PC-9 (cell line): ENCODE results near the gene NUP214.

Experiments
- EZH2 ChIP-seq: fragments of 200-600 bp; sonication (generic); IDR thresholded peaks from 2 replicates; pipeline ENCODE4 v1.8.0; 2017; ENCODE audit warnings: antibody characterized with exemption, low read depth
- TF ChIP-seq, protein P1 (sequence below): fragments of 200-600 bp; sonication (generic); conservative IDR thresholded peaks from 2 replicates; pipeline ENCODE4 v1.6.1; 2017; ENCODE audit warnings: mixed run types, antibody characterized with exemption, mild to moderate bottlenecking, moderate library complexity

DNA sequence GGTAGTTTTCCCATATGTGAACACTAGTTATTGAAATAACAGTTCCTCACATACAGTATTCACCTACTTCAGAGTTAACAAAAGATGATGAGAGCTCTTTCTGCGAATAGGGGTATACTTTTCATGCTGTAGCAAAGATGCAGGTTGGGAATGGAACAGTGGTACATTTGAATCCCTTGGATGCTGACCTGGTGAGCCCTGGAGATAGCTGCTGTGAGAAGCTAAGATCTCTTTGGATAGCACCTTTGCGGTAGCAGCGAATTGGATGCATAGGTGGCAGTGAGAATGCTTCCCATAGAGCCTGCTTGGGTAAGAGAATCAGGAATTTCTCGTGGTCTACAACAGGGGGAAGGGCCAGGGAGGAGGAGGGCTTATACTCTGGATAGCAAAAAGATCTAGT is 61.2 kb downstream of the NUP214 start:
- no peak for TF ChIP-seq EZH2
- TF ChIP-seq, protein P1, sequence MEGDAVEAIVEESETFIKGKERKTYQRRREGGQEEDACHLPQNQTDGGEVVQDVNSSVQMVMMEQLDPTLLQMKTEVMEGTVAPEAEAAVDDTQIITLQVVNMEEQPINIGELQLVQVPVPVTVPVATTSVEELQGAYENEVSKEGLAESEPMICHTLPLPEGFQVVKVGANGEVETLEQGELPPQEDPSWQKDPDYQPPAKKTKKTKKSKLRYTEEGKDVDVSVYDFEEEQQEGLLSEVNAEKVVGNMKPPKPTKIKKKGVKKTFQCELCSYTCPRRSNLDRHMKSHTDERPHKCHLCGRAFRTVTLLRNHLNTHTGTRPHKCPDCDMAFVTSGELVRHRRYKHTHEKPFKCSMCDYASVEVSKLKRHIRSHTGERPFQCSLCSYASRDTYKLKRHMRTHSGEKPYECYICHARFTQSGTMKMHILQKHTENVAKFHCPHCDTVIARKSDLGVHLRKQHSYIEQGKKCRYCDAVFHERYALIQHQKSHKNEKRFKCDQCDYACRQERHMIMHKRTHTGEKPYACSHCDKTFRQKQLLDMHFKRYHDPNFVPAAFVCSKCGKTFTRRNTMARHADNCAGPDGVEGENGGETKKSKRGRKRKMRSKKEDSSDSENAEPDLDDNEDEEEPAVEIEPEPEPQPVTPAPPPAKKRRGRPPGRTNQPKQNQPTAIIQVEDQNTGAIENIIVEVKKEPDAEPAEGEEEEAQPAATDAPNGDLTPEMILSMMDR = no peak
